ENCODE results near the gene CUL1.

DNA sequence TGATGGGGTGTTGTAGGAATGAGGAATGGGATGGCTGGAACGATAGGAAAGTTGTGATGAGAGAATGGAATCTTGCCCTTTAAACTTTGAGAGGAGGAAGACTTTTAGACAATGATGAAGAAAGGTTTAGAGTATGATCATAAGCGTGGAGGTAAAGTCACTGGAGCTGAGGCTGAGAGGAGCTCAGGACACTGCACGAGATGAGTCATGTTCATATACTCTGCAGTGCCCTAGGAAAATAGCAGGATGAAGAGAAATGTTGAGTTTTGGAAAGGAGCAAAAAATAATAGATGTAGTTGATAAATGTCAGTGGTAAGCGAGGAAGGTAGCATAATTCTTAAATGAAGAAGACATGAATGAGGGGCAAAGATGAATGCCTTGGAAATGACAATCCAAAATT lies 28.3 kb upstream of the CUL1 start:
- TF ChIP-seq CTCF (IDR thresholded peaks at IDR 0.05) (no peak), POLR2A (IDR thresholded peaks at IDR 0.05) (no peak), EP300 (IDR thresholded peaks at IDR 0.05) (no peak)

Measured in ovary (tissue), 3 donors.